MCF 10A (cell line): ENCODE results near the gene PRRX1. TPM values are rescaled to one million over a fixed set of nuclear protein-coding genes. Genes with fewer than 3 reads are reported as not detected.

Experiments
- BruUV-seq: library from RNA; stranded (reverse); fragments of 400-500 nt; replicated peaks from 2 replicates; lab custom pipeline; 2021; lab: Mats Ljungman, UMichigan
- CTCF ChIA-PET: fragments of 300-600 bp; sonication (Branson Sonifier 250); formaldehyde crosslinking; extraction: SDS; loops from one replicate; lab custom pipeline; 2021; ENCODE audit warnings: antibody characterized with exemption, inconsistent platforms; lab: Yijun Ruan, JAX
- POLR2A ChIA-PET: fragments of 300-600, 350-650 bp; sonication (Branson Sonifier 250); formaldehyde crosslinking; extraction: SDS; loops from one replicate; lab custom pipeline; 2020; ENCODE audit warnings: antibody characterized with exemption, inconsistent platforms; lab: Yijun Ruan, JAX
- DNase-seq: peaks from one replicate; pipeline ENCODE4 v3.0.0-alpha.2; 2018; ENCODE audit not compliant: unreplicated experiment
- H3K27ac Mint-ChIP-seq: one replicate; pipeline ENCODE4 v1.8.0; 2022; ENCODE audit warnings: mild to moderate bottlenecking, low read depth, mixed read lengths; ENCODE audit not compliant: unreplicated experiment
- H3K27me3 Mint-ChIP-seq: one replicate; pipeline ENCODE4 v1.8.0; 2022; ENCODE audit warnings: mixed read lengths; ENCODE audit not compliant: insufficient read depth, unreplicated experiment
- H3K36me3 Mint-ChIP-seq: one replicate; pipeline ENCODE4 v1.8.0; 2022; ENCODE audit warnings: mild to moderate bottlenecking, moderate library complexity, mixed read lengths; ENCODE audit not compliant: insufficient read depth, unreplicated experiment
- H3K4me1 Mint-ChIP-seq: one replicate; pipeline ENCODE4 v1.8.0; 2022; ENCODE audit warnings: mixed read lengths; ENCODE audit not compliant: insufficient read depth, unreplicated experiment
- H3K4me3 Mint-ChIP-seq: one replicate; pipeline ENCODE4 v1.8.0; 2022; ENCODE audit warnings: mild to moderate bottlenecking, moderate library complexity, mixed read lengths; ENCODE audit not compliant: unreplicated experiment
- H3K9me3 Mint-ChIP-seq: one replicate; pipeline ENCODE4 v1.8.0; 2022; ENCODE audit warnings: mixed read lengths; ENCODE audit not compliant: unreplicated experiment
- CTCF ChIP-seq: fragments of 200-600 bp; IDR thresholded peaks from one replicate; pipeline ENCODE4 v1.8.0; 2022; ENCODE audit warnings: antibody characterized with exemption, mild to moderate bottlenecking; ENCODE audit not compliant: unreplicated experiment
- intact Hi-C: fragments of 100-400 bp; cut with micrococcal nuclease; formaldehyde crosslinking; loops from 2 replicates; pipeline ENCODE4 v1.14.1; 2022
- total RNA-seq: library from RNA; stranded (reverse); gene quantifications from 2 replicates; pipeline ENCODE4 v1.2.3, GENCODE V29; 2022

Gene PRRX1
- total RNA-seq, 1 experiment from 2014 or later: not detected

DNA sequence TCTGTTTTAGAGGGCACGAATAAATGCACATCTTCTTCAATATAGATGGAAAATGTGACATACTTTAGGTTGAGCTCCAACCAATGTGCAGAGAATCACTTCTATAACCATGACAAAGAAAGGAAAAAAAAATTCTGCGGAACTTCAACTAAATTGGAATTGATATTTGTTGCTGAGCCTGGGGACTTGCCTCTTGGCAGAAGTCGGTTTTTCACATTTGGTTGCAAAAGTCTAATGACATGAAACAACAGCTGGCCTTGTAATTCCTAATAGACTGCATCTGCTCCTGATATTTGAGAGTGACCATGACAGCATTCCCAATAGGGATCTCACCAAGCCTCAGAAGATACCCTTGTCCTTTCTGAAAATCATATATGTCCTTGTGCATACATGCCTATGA lies 112.8 kb downstream of the PRRX1 start:
- POLR2A ChIA-PET: no interaction called here
- H3K36me3 Mint-ChIP-seq: no peaks in the 10 kb centered on the region
- H3K27ac Mint-ChIP-seq: no peak overlapping the region
- H3K4me3 Mint-ChIP-seq: no peak overlapping the region
- intact Hi-C loops: loop anchor here (10.0 kb wide), 1 partner anchor 192 kb away; no protein-coding TSS in a partner anchor
- no peaks in the 10 kb centered on the region for H3K9me3 Mint-ChIP-seq
- H3K27me3 Mint-ChIP-seq: no peaks in the 10 kb centered on the region
- no peak for TF ChIP-seq CTCF
- no peaks in the 10 kb centered on the region for H3K4me1 Mint-ChIP-seq
- no TSS peak for BruUV-seq
- CTCF ChIA-PET: interaction anchor here (0.5 to 1.6 kb wide), 9 partner anchors 15 to 176 kb away, joined by 3 to 6 read pairs (median 3); no protein-coding TSS in a partner anchor
- DNase-seq: no peak

Other genes starting within 250 kb of the PRRX1 start
- gene GORAB, start 132.0 kb upstream of the PRRX1 start, total RNA-seq: 14.0 and 15.1 TPM in 2 replicates